Embryonic facial prominence (tissue), 1 donor: ENCODE results near the gene SNRK.

Source experiments
- DNase-seq: peaks from one replicate; pipeline ENCODE4 v3.0.0-alpha.2; 2016; ENCODE audit errors: extremely low spot score

Gene SNRK

DNA sequence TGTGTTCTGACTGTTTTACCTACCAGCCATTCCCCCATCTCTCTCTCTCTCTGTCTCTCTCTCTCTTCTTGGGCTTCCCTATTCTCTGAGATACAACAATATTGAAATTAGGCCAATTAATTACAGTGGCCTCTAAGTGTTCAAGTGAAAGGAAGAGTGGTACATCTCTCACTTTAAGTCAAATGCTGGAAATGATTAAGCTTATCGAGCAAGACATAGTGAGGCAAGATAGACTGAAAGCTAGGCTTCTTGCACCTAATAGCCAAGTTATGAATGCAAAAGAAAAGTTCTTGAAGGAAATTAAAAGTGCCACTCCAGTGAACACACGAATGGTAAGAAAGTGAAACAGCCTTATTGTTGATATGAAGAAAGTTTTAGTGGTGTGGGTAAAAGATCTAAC is 21.3 kb downstream of the SNRK start:
- no peak for DNase-seq

GRCh38 chr3:43309372-43310305 is 23.3 kb downstream of the SNRK start:
- no peak for DNase-seq

DNA sequence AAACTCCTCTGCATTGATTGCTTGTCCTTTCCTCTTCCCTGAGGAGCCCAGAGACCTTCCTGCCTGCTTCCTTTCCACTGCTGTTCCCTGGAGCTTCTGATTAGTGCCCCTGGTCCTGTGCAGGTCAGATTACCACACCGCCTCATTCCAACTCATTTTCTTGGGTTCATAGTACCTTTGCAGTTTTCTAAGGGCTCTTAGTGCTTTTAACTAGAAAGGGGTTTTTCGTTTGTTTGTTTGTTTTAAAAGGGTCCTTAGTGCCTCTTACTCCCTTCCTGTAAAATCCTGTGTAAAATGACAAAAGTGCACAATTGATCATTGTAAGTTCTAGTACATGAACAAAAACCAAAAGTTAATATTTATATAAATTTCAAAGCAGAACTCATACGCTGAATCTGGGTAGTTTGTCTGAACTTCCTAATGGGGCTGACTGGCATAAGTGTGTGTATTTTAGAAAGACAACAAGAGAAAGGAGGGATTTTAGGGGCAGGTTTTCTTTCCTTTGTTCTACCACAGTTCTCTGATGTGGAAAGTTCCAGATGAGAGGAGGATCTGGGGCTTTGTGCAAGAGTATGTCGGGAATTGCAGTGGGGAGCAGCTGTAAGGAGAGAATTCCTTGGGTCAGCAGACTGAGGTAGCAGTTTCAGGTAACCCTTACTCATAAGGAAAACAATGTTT is 30.6 kb downstream of the SNRK start:
- DNase-seq = no peak

DNA sequence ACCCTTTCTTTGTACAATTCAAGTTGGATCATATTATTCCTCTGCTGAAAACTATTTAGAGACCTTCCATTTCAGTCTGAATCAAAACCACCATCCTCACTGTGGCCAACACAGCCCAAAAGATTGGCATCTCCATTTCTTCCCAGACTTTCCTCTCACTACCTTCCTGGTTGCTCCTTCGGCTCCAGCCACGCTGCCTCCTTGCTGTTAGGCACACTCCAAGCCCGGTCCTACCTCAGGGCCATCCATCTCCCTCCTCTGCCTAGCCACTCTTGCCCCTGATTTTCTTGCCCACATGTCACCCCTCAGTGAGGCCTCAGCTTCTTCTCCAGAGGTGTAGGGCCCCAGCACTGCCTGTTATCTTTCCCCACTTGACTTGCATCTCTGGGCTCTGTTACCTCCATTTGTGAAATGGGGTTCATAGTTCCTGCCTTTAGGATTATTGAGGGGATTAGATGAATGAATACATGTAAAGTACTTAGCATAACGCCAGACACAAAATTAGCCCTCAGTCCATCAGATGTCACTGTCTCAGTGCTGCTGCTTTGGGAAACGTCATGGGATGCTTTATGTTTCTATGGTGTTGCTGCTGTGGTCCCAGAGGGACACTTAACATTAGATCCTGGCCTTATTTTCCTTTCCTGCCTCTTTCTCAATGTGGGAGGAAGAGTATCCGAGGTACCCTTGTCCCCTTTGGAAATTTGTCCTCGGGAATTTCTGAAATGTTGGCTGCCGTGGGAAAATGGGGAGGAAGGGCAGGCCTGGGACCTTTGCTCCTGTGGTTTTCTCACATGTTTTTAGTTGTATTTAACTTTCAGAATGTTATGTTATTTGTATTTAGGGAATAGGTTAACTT is 31.3 kb downstream of the SNRK start:
- no peak for DNase-seq

DNA sequence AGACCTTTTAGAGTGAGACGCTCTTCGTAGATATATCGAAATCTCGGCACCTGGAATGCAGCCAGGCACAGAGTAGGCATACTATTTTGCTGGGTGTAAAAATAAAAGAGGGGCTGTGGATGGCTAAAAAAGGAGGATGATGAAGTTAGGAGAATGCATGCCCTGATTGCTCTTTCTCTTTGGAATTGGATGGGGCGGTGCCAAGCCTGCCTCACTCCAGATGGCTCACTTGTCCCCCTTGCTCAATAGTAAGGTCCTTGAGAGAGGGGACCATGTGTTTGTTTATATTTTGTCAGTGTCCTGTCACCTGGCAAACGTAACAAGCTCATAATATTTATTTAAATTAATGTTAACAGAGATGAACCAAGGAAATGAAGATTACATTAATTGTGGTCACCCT is 33.0 kb downstream of the SNRK start:
- DNase-seq = no peak

DNA sequence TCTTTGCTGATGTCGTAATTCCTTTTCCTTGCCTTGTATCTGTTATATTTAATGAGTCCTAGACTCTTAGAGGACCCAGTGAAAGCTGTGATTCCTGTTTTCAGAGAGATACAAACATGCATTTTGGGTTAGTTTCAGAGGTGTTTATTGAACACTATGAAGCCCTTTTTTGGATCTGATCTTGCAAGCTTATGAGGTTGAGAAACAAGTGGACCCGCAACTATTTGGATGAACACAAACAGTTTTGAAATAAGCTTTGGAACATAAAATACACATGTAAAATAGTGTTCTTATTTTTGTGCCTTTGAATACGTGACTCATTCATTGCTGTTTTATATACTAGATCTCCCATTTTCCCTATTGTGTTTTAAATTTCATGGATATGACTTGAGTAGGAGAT is 33.5 kb downstream of the SNRK start:
- DNase-seq = no peak

- DNase-seq = no peak
Observed at GRCh38 chr3:43320288-43320687, 33.9 kb downstream of the SNRK start.

- DNase-seq = no peak
Observed at GRCh38 chr3:43323541-43323940, 37.2 kb downstream of the SNRK start.

GRCh38 chr3:43326891-43327581 is 40.7 kb downstream of the SNRK start:
- no peak for DNase-seq

- DNase-seq = no peak
Observed at GRCh38 chr3:43327582-43327979, 41.2 kb downstream of the SNRK start.

DNA sequence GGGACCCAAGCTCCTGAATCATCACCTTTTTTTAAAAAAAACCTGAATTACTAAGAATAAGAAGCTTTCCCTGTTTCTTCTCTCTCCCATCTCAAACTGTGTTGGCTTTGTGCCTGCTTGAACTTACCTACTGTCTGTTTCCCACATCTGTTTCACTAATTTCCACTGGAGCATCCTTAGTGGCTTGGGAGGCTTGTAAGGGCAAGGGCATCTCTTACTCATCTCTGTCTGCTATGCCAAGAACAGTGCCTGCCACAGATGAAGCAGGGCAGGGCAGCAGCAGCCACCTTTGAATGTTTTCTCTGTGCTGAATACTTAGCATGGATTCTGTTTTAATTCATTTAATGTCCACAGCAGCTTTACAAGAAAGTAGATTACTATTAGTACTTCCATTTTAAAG is 42.3 kb downstream of the SNRK start:
- DNase-seq = no peak

DNA sequence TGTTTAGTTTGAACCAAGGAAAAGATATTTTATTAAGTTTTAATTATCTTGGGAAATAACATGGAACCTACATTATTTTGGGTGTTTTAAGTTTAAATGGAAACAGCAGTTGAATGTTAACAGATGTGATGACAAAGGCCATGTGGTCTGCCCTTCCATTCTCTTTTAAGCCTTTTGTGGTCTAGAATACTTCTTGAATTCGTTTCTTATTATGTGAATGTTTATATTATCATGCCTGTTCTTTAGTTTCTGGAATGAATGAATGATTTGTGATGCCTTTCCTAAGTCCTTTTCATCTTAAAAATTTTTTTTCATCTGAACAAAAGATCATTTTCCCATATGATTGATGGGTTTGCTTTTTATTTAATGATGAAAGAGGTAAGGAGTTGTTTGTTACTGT is 44.6 kb downstream of the SNRK start:
- DNase-seq = no peak

DNA sequence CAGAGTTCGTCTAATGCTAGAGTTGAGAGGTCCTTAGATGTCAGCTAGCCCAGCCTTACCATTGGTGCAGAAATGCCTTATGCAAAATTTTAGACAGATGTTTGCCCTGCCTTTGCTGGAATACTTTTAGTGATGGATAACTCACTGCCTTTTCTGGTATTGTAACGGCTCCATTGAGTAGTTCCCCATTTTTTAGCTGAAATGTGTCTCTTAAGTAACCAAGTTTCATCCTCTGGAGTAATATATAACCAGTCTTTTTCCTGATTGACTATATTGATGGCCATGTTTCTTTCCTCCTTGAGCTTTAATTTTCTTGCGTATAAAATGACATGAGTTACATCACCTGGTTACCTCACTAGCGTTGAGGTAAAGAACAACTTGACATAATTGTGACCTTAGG is 45.0 kb downstream of the SNRK start:
- DNase-seq = no peak

DNA sequence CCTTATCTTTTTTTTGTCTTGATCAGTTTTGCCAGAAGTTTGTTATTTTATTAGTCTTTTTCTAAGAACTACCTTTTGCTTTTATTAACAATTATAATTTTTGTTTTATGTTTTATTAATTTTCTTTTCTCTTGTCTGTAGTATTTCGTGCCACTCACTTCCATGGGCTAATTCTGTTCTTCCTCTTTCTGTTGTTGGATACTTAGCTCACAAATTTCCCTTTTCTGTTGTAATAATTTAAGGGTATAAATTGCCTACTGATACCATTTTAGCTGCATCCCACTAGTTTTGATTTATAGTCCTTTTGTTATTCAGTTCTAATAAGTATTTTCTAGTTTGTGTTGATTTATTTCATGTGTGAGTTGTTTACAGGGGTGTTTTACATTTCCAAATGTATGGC is 48.6 kb downstream of the SNRK start:
- DNase-seq = no peak

DNA sequence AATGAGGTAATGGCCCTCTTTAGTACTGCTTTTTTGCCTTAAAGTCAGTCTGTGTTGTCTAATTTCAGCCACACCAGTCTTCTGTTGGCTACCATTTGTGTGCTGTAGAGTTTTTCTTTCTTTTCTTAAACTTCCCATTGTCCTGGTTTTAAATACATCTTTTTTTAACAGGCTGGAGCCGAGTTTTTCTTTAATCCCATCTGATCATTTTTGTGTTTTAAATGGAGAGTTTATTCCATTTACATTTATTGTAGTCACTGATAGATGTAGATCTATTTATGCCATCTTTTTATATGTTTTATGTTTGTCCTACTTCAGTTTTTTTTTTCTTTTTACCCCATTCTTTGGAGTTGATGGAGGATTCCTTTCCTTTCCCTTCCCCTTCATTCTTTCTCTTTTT is 49.5 kb downstream of the SNRK start:
- no peak for DNase-seq

- no peak for DNase-seq
Observed at GRCh38 chr3:43338295-43338694, 52.0 kb downstream of the SNRK start.

DNA sequence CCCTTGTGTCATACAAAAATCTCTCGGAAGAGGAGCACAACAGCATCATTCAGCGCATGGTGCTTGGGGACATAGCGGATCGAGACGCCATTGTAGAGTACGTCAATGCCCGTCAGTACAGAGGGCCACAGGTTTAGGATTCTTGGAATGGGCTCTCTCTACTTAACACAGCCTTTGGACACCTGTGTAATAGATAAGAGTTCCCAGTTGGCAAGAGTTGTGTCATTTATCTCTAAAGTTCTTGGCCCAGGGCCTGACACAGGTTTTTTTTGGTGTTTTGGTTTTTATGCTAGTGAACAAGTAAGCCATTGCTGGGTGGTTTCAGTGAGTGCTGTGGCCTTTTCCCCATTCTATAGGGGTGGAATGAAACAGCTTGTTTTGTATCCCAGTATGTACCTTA is 54.1 kb downstream of the SNRK start:
- no peak for DNase-seq

DNA sequence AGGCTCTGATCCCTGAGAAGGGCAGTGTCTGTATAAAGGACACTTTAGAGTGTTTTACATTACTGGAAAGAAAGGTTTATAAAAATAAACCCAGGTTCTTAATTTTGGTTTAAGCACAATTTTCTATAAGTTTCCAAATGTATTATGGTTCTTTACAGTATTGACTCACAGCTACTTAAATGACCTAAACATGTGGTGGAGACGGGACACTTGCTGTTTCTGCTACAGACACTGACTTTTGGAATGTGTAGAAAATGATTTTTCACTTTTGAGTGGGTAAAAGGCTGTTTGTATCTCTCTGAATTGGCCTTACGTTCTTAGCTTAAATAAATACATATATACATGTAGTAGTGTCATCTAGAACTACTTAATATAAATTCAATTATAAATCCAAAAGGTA is 55.4 kb downstream of the SNRK start:
- DNase-seq = no peak

- no peak for DNase-seq
Observed at GRCh38 chr3:43343185-43343584, 56.8 kb downstream of the SNRK start.

DNA sequence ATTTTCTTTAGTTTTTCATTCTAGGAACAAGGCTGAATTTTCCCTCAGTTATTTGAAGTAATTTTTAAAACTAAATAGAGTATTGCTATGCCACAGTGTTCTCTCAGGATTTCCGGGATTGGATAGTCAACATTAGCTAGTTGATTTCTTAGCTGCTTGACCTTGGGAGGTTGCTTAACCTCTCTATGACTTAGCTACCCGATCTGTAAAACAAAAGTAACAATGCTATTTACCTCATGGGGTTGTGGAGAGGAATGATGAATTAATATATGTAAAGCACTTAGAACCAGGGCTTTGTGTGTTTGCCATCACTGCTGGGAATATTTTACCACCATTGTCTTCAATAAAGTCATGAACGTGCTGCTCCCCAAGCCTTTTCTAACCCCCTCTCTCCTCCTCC is 57.5 kb downstream of the SNRK start:
- no peak for DNase-seq

DNA sequence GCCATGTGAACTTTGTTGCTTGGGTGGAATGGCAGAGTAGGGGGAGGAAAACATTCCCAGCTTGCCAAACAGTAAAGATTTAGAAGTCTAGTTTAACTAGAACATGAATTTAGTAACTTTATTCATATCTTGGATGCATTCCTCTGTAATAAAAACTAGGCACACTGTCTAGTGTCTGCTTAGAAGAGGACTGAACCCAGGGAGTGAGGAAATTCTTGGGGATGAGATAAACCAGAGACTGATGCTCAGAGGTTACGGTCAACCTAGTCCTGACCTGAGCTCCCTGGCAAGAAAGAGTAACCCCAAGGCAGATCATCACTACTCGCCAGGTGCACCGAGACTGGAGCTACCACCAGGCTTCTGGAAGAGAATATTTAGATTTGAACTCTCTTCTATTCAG is 58.2 kb downstream of the SNRK start:
- no peak for DNase-seq

GRCh38 chr3:43345246-43345645 is 58.9 kb downstream of the SNRK start:
- DNase-seq = no peak
